Activated effector memory CD4-positive, alpha-beta T cell treated with anti-CD3 and anti-CD28 coated beads, Interleukin-2, amount 50 U/mL, for 16 hours (primary cell): Measurements from ENCODE around the gene ECHDC1.
A peak's percentile ranks its signal among the peaks of the same experiment; 100 is the strongest.

ENCODE experiments used
- DNase-seq: peaks from one replicate; pipeline ENCODE4 v3.0.0-alpha.2; 2020

The ECHDC1 gene

GRCh38 chr6:127279815-127280214 is 63.6 kb downstream of the ECHDC1 start:
- DNase-seq, result no peak

- DNase-seq, result no peak
Observed at GRCh38 chr6:127277878-127278843, 65.2 kb downstream of the ECHDC1 start.

GRCh38 chr6:127276331-127276730 is 67.1 kb downstream of the ECHDC1 start:
- DNase-seq, result no peak

GRCh38 chr6:127273499-127273898 is 69.9 kb downstream of the ECHDC1 start:
- DNase-seq, result no peak

GRCh38 chr6:127272576-127272975 is 70.8 kb downstream of the ECHDC1 start:
- DNase-seq, result no peak

- DNase-seq, result no peak
Observed at GRCh38 chr6:127267646-127268625, 75.5 kb downstream of the ECHDC1 start.

GRCh38 chr6:127266892-127267645 is 76.3 kb downstream of the ECHDC1 start:
- DNase-seq, result peak; percentile 82

- DNase-seq, result peak; percentile 90
Observed at GRCh38 chr6:127266178-127266891, 77.1 kb downstream of the ECHDC1 start, which contains the start of gene RNF146. Gene RNF146 (plus strand): TSS chr6:127266864. CDS start chr6:127280339, 13,475 bp downstream.

- DNase-seq, result no peak
Observed at GRCh38 chr6:127263481-127263880, 79.9 kb downstream of the ECHDC1 start.

- DNase-seq, result no peak
Observed at GRCh38 chr6:127262896-127263295, 80.5 kb downstream of the ECHDC1 start.

GRCh38 chr6:127255286-127255685 is 88.1 kb downstream of the ECHDC1 start:
- no peak for DNase-seq

GRCh38 chr6:127249621-127250020 is 93.8 kb downstream of the ECHDC1 start:
- DNase-seq, result no peak

GRCh38 chr6:127247114-127248096 is 96.0 kb downstream of the ECHDC1 start:
- DNase-seq, result no peak

- DNase-seq, result no peak
Observed at GRCh38 chr6:127243501-127243900, 99.9 kb downstream of the ECHDC1 start.
